Lower leg skin (tissue), 3 donors: ENCODE results near the gene ZBTB20.

Source experiments
- CTCF ChIP-seq, 3 donors: fragments of 450-650 bp; IDR thresholded peaks; one replicate each; pipeline ENCODE4 v1.5.1; 2016; ENCODE audit warnings: antibody characterized with exemption in 3 of 3, mild to moderate bottlenecking in 3 of 3, moderate library complexity in 2 of 3
- POLR2A ChIP-seq, 2 donors: fragments of 450-650 bp; IDR thresholded peaks; one replicate each; pipeline ENCODE4 v1.6.1; 2016 to 2017; ENCODE audit warnings: antibody characterized with exemption in 2 of 2, mild to moderate bottlenecking in 1 of 2, moderate library complexity in 1 of 2

GRCh38 chr3:114958930-114959329 is 188.2 kb downstream of the ZBTB20 start:
- no peak for TF ChIP-seq CTCF (IDR thresholded peaks at IDR 0.05)
- no peak for TF ChIP-seq POLR2A (IDR thresholded peaks at IDR 0.05)
